ENCODE data around the gene DSC3.

DNA sequence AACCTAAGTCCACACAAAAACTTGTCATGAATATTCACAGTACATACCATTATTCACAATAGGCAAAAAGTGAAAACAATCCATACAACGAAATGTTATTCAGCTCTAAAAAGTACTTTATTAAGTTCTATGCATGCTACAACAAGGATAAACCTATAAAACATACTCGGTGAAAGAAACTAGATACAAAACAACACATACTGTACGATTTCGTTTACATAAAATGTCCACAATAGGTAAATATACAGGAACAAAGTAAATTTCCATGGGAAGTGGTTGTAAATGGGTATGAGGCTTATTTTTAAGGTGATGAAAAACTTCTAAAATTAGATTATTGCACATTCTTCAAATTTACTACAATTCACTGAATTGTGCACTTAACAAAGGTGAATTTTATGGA lies 8.0 kb downstream of the DSC3 start:
- TF ChIP-seq CTCF (IDR thresholded peaks at IDR 0.05; ENCODE audit: low read length) (no peak), EZH2 (optimal IDR thresholded peaks at IDR 0.05; ENCODE audit: low read depth, low read length) (no peak)
